ENCODE results near the gene SLC9A9.

DNA sequence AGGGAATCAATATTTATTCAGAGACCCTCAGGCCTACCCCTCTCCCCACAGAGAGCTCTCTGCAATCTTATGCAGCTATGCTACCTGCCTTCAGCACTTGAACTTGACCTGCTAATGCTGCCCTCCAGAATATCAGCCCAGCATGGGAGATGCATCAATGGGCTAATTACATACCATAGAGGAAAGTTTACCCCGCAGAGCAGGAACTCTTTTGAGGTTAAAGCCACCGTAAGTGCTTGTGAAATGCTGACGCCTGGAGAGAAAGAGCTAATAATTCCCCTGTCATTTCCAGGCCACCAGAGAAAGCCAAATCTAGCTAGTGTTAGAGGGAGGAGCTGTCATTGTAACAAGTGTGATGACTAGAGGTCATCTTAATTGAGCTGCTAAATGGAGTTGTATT, 601.2 kb downstream of the SLC9A9 start:
- no peak for TF ChIP-seq POLR2A (IDR thresholded peaks at IDR 0.05)
- TF ChIP-seq, protein P1, sequence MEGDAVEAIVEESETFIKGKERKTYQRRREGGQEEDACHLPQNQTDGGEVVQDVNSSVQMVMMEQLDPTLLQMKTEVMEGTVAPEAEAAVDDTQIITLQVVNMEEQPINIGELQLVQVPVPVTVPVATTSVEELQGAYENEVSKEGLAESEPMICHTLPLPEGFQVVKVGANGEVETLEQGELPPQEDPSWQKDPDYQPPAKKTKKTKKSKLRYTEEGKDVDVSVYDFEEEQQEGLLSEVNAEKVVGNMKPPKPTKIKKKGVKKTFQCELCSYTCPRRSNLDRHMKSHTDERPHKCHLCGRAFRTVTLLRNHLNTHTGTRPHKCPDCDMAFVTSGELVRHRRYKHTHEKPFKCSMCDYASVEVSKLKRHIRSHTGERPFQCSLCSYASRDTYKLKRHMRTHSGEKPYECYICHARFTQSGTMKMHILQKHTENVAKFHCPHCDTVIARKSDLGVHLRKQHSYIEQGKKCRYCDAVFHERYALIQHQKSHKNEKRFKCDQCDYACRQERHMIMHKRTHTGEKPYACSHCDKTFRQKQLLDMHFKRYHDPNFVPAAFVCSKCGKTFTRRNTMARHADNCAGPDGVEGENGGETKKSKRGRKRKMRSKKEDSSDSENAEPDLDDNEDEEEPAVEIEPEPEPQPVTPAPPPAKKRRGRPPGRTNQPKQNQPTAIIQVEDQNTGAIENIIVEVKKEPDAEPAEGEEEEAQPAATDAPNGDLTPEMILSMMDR (IDR thresholded peaks at IDR 0.05 in 4 of 5, conservative IDR thresholded peaks at IDR 0.05 in 1 of 5): no peak
